GM21367 (cell line): Measurements from ENCODE around the gene TAS2R14.

ENCODE experiments used
- ATAC-seq: cut with Tn5 transposase; IDR thresholded peaks from one replicate; pipeline ENCODE4 v1.9.1; 2021; ENCODE audit not compliant: unreplicated experiment

The TAS2R14 gene

GRCh38 chr12:10939163-10939562 is at the start of gene TAS2R14:
Gene TAS2R14, minus strand, starts transcription at chr12:10939263. Its CDS starts 56 bp downstream, at chr12:10939207.
- no peak for ATAC-seq

GRCh38 chr12:10986812-10987211 is 47.7 kb upstream of the TAS2R14 start, which contains the start of gene TAS2R50:
Gene TAS2R50, minus strand, starts transcription at chr12:10986912. Its CDS starts 52 bp downstream, at chr12:10986860.
- no peak for ATAC-seq

- no peak for ATAC-seq
Measured at GRCh38 chr12:10982244-10982643, 43.2 kb upstream of the TAS2R14 start.

- ATAC-seq: no peak
Measured at GRCh38 chr12:10974965-10975364, 35.9 kb upstream of the TAS2R14 start.

GRCh38 chr12:10968765-10969456 is 29.8 kb upstream of the TAS2R14 start:
- ATAC-seq: no peak

GRCh38 chr12:10967409-10967808 is 28.3 kb upstream of the TAS2R14 start:
- no peak for ATAC-seq

- ATAC-seq: no peak
Measured at GRCh38 chr12:10966314-10966713, 27.3 kb upstream of the TAS2R14 start.

GRCh38 chr12:10965476-10965875 is 26.4 kb upstream of the TAS2R14 start:
- no peak for ATAC-seq

- no peak for ATAC-seq
Measured at GRCh38 chr12:10960211-10960610, 21.1 kb upstream of the TAS2R14 start.

- no peak for ATAC-seq
Measured at GRCh38 chr12:10959804-10960203, 20.7 kb upstream of the TAS2R14 start.

- no peak for ATAC-seq
Measured at GRCh38 chr12:10957741-10958140, 18.7 kb upstream of the TAS2R14 start.

GRCh38 chr12:10956085-10956484 is 17.0 kb upstream of the TAS2R14 start:
- ATAC-seq: no peak

GRCh38 chr12:10952645-10953044 is 13.6 kb upstream of the TAS2R14 start:
- no peak for ATAC-seq

GRCh38 chr12:10943167-10943566 is 4.1 kb upstream of the TAS2R14 start:
- no peak for ATAC-seq

- ATAC-seq: no peak
Measured at GRCh38 chr12:10941916-10942607, 3.0 kb upstream of the TAS2R14 start.

GRCh38 chr12:10941369-10941768 is 2.3 kb upstream of the TAS2R14 start:
- no peak for ATAC-seq

GRCh38 chr12:10940389-10940788 is 1.3 kb upstream of the TAS2R14 start:
- ATAC-seq: no peak

- ATAC-seq: no peak
Measured at GRCh38 chr12:10936506-10936905, 2.6 kb downstream of the TAS2R14 start.

- no peak for ATAC-seq
Measured at GRCh38 chr12:10928746-10929286, 10.2 kb downstream of the TAS2R14 start, which contains the start of gene PRH2. Gene PRH2, plus strand, starts transcription at chr12:10929236. Its CDS starts 38 bp downstream, at chr12:10929274.

- ATAC-seq: no peak
Measured at GRCh38 chr12:10926269-10926668, 12.8 kb downstream of the TAS2R14 start.

- no peak for ATAC-seq
Measured at GRCh38 chr12:10919809-10920208, 19.3 kb downstream of the TAS2R14 start.

- no peak for ATAC-seq
Measured at GRCh38 chr12:10910380-10910779, 28.7 kb downstream of the TAS2R14 start.
